Loucy (cell line): ENCODE data around the gene RASGRP3.

Source experiments
- H2AFZ ChIP-seq: fragments of 200-600 bp; sonication (generic); 2 replicates; pipeline ENCODE4 v1.6.0; 2016; ENCODE audit warnings: antibody characterized with exemption, mild to moderate bottlenecking, low read length, moderate library complexity
- H3F3A ChIP-seq: fragments of 200-600 bp; 2 replicates; pipeline ENCODE4 v1.6.0; 2016; ENCODE audit warnings: antibody characterized with exemption, low read depth, mild to moderate bottlenecking
- H3K27me3 ChIP-seq: fragments of 200-600 bp; sonication (generic); 2 replicates; pipeline ENCODE4 v1.6.1; 2014; ENCODE audit warnings: low read length, mild to moderate bottlenecking; ENCODE audit not compliant: insufficient read depth, poor library complexity, severe bottlenecking
- H3K36me3 ChIP-seq: fragments of 200-600 bp; sonication (generic); 2 replicates; pipeline ENCODE4 v1.6.1; 2016; ENCODE audit warnings: low read length; ENCODE audit not compliant: insufficient read depth
- H3K4me1 ChIP-seq: fragments of 200-600 bp; sonication (generic); 2 replicates; pipeline ENCODE4 v1.5.1; 2014; ENCODE audit warnings: low read length, mild to moderate bottlenecking; ENCODE audit not compliant: insufficient read depth, poor library complexity, severe bottlenecking
- H3K4me2 ChIP-seq: fragments of 200-600 bp; sonication (generic); 2 replicates; pipeline ENCODE4 v1.6.0; 2014; ENCODE audit warnings: antibody characterized with exemption, low read length, low read depth, mild to moderate bottlenecking; ENCODE audit not compliant: poor library complexity, severe bottlenecking
- H3K4me3 ChIP-seq: fragments of 200-600 bp; sonication (generic); 2 replicates; pipeline ENCODE4 v1.5.1; 2014; ENCODE audit warnings: low read length, mild to moderate bottlenecking, mixed read lengths; ENCODE audit not compliant: poor library complexity, severe bottlenecking
- H3K79me2 ChIP-seq: fragments of 200-600 bp; sonication (generic); 2 replicates; pipeline ENCODE4 v1.6.1; 2014; ENCODE audit warnings: low read length; ENCODE audit not compliant: insufficient read depth
- H3K9ac ChIP-seq: fragments of 200-600 bp; sonication (generic); 2 replicates; pipeline ENCODE4 v1.6.0; 2014; ENCODE audit warnings: mild to moderate bottlenecking, low read depth, low read length, moderate library complexity; ENCODE audit not compliant: poor library complexity, severe bottlenecking
- H3K9me2 ChIP-seq: fragments of 200-600 bp; sonication (generic); replicated peaks from 2 replicates; pipeline ENCODE4 v1.6.1; 2016; ENCODE audit warnings: low read depth, low read length, mixed read lengths
- H3K9me3 ChIP-seq: fragments of 200-600 bp; sonication (generic); 2 replicates; pipeline ENCODE4 v1.6.1; 2014; ENCODE audit warnings: mild to moderate bottlenecking, antibody characterized with exemption, low read length, low read depth; ENCODE audit not compliant: insufficient read depth
- H4K20me1 ChIP-seq: fragments of 200-600 bp; sonication (generic); 2 replicates; pipeline ENCODE4 v1.6.0; 2014; ENCODE audit warnings: antibody characterized with exemption, low read length, mild to moderate bottlenecking; ENCODE audit not compliant: insufficient read depth, poor library complexity, severe bottlenecking
- CTCF ChIP-seq: fragments of 200-600 bp; sonication (generic); conservative IDR thresholded peaks from 2 replicates; pipeline ENCODE4 v1.5.1; 2014; ENCODE audit warnings: mild to moderate bottlenecking, antibody characterized with exemption, low read length
- EZH2phosphoT487 ChIP-seq: fragments of 200-600 bp; IDR thresholded peaks from 2 replicates; pipeline ENCODE4 v1.6.1; 2018; ENCODE audit warnings: antibody characterized with exemption, mild to moderate bottlenecking, moderate library complexity, borderline replicate concordance

RASGRP3 gene

GRCh38 chr2:33598561-33599174 lies 122.2 kb downstream of the RASGRP3 start:
- H3K4me1 ChIP-seq = peaks cover 30% of the 10 kb centered on the region

GRCh38 chr2:33599175-33599942 lies 122.9 kb downstream of the RASGRP3 start, which contains the start of gene FAM98A:
FAM98A (minus strand) TSS chr2:33599299; CDS start chr2:33599221, 78 bp downstream.
- TF ChIP-seq EZH2phosphoT487 = no peak
- Histone ChIP-seq H3K4me2 (peak within 1 kb of the TSS; percentile 93), H2AFZ (peak within 1 kb of the TSS; percentile 92), H3K4me3 (peak within 1 kb of the TSS; percentile 80), H3K9me3 (no peaks in the 10 kb centered on the region), H3K79me2 (peaks cover 40% of the 10 kb centered on the region), H3F3A (no peaks in the 10 kb centered on the region), H3K9ac (peak within 1 kb of the TSS; percentile 66), H3K9me2 (no peaks in the 10 kb centered on the region), H4K20me1 (peaks cover 12% of the 10 kb centered on the region), H3K4me1 (peaks cover 25% of the 10 kb centered on the region), H3K27me3 (no peaks in the 10 kb centered on the region), H3K36me3 (no peaks in the 10 kb centered on the region)

More at GRCh38 chr2:33598561-33599174, 122.2 kb downstream of the RASGRP3 start:
- peak overlapping the region; percentile 80 for H3K4me3 ChIP-seq
- H3K4me2 ChIP-seq = peak overlapping the region; percentile 93
- H3K27me3 ChIP-seq = no peaks in the 10 kb centered on the region
- H3F3A ChIP-seq = no peaks in the 10 kb centered on the region
- no peaks in the 10 kb centered on the region for H3K9me3 ChIP-seq
- peak overlapping the region; percentile 66 for H3K9ac ChIP-seq
- peaks cover 40% of the 10 kb centered on the region for H3K79me2 ChIP-seq
- H3K9me2 ChIP-seq = no peaks in the 10 kb centered on the region
- no peaks in the 10 kb centered on the region for H3K36me3 ChIP-seq
- H2AFZ ChIP-seq = peak overlapping the region; percentile 84
- peaks cover 12% of the 10 kb centered on the region for H4K20me1 ChIP-seq
- TF ChIP-seq EZH2phosphoT487 (no peak), CTCF (no peak)

DNA sequence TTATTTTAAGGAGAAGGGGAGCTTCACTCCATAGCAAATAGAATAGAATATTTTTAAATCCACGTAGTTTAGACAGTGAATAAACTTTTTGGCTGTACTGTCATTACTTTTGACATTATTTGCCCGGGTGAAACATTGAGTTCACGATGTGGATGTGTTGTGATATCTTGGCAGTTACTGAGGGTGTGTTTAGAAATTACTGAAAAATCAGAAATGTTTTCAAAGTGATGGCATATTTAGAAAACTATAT lies 123.4 kb downstream of the RASGRP3 start:
- H4K20me1 ChIP-seq = peaks cover 12% of the 10 kb centered on the region
- peak overlapping the region; percentile 71 for H3K4me2 ChIP-seq
- no peaks in the 10 kb centered on the region for H3F3A ChIP-seq
- H3K36me3 ChIP-seq = no peaks in the 10 kb centered on the region
- peaks cover 25% of the 10 kb centered on the region for H3K4me1 ChIP-seq
- no peaks in the 10 kb centered on the region for H3K9me2 ChIP-seq
- H3K27me3 ChIP-seq = no peaks in the 10 kb centered on the region
- H3K79me2 ChIP-seq = peaks cover 38% of the 10 kb centered on the region
- no peaks in the 10 kb centered on the region for H3K9me3 ChIP-seq
- peak overlapping the region; percentile 61 for H3K9ac ChIP-seq
- peak overlapping the region; percentile 80 for H3K4me3 ChIP-seq
- H2AFZ ChIP-seq = peak overlapping the region; percentile 92
- TF ChIP-seq CTCF (no peak), EZH2phosphoT487 (no peak)
